Naive thymus-derived CD4-positive, alpha-beta T cell (primary cell): ENCODE data around the gene GRB7. TPM values are rescaled to one million over a fixed set of nuclear protein-coding genes. Genes with fewer than 3 reads are reported as not detected.
"Not testable (repeated sequence)": the region's sequence is repeated elsewhere in the genome, so short reads cannot be mapped to it uniquely, and the experiment has no call there.

Experiments
- ATAC-seq: fragments of 150-1000 bp; cut with Tn5 transposase; 2 replicates; pipeline ENCODE4 v1.10.0; 2021; ENCODE audit warnings: mild to moderate bottlenecking, moderate library complexity
- CTCF ChIA-PET: fragments of 350-600 bp; sonication (Branson Sonifier 250); formaldehyde crosslinking; loops from one replicate; lab custom pipeline; 2021; ENCODE audit warnings: antibody characterized with exemption; lab: Charles Lee
- POLR2A ChIA-PET: fragments of 350-600 bp; sonication (Branson Sonifier 250); formaldehyde crosslinking; loops from one replicate; lab custom pipeline; 2021; ENCODE audit warnings: antibody characterized with exemption, inconsistent platforms; lab: Charles Lee
- DNase-seq, 9 donors: peaks; one replicate each; pipeline versions ENCODE4 v3.0.0 to v3.0.0-alpha.2; 2020 to 2022; ENCODE audit warnings: mixed read lengths in 1 of 9
- H3K27ac ChIP-seq: one replicate; pipeline ENCODE4 v1.7.0; 2013; ENCODE audit warnings: mild to moderate bottlenecking, low read depth, low read length, moderate library complexity
- H3K27me3 ChIP-seq, 2 donors: one replicate each; pipeline ENCODE4 v1.7.0; 2013; ENCODE audit warnings: low read length in 2 of 2, mild to moderate bottlenecking in 2 of 2, moderate library complexity in 2 of 2; ENCODE audit not compliant: control insufficient read depth in 2 of 2, insufficient read depth in 2 of 2
- H3K36me3 ChIP-seq, 3 experiments: 1 replicate in 2 of 3; 2 replicates in 1 of 3; pipeline ENCODE4 v1.7.0; 2013; ENCODE audit warnings: low read length in 3 of 3, mild to moderate bottlenecking in 3 of 3, moderate library complexity in 1 of 3; ENCODE audit not compliant: insufficient read depth in 3 of 3, control insufficient read depth in 2 of 3
- H3K4me1 ChIP-seq, 2 donors: one replicate each; pipeline ENCODE4 v1.7.0; 2013; ENCODE audit warnings: low read length in 2 of 2, mild to moderate bottlenecking in 2 of 2, moderate library complexity in 1 of 2; ENCODE audit not compliant: control insufficient read depth in 2 of 2, insufficient read depth in 2 of 2
- H3K4me3 ChIP-seq: 2 replicates; pipeline ENCODE4 v1.7.0; 2013; ENCODE audit warnings: mild to moderate bottlenecking, low read length
- H3K9me3 ChIP-seq, 3 experiments: 1 replicate in 2 of 3; 2 replicates in 1 of 3; pipeline ENCODE4 v1.7.0; 2013; ENCODE audit warnings: low read length in 3 of 3; ENCODE audit not compliant: control insufficient read depth in 2 of 3
- H3K27ac Mint-ChIP-seq, 9 donors: one replicate each; pipeline ENCODE4 v1.8.0; 2020 to 2022; ENCODE audit warnings: mixed read lengths in 9 of 9, mild to moderate bottlenecking in 8 of 9, moderate library complexity in 5 of 9, inconsistent platforms in 2 of 9
- H3K27me3 Mint-ChIP-seq, 5 donors: one replicate each; pipeline ENCODE4 v1.8.0; 2021 to 2022; ENCODE audit warnings: mixed read lengths in 5 of 5, mild to moderate bottlenecking in 1 of 5
- H3K36me3 Mint-ChIP-seq, 5 donors: one replicate each; pipeline ENCODE4 v1.8.0; 2020 to 2022; ENCODE audit warnings: mixed read lengths in 5 of 5, mild to moderate bottlenecking in 3 of 5, inconsistent platforms in 1 of 5
- H3K4me1 Mint-ChIP-seq, 7 donors: one replicate each; pipeline ENCODE4 v1.8.0; 2020 to 2022; ENCODE audit warnings: mixed read lengths in 7 of 7, mild to moderate bottlenecking in 3 of 7, inconsistent platforms in 1 of 7
- H3K4me3 Mint-ChIP-seq, 10 donors: one replicate each; pipeline ENCODE4 v1.8.0; 2020 to 2022; ENCODE audit warnings: mild to moderate bottlenecking in 10 of 10, mixed read lengths in 10 of 10, moderate library complexity in 6 of 10, inconsistent platforms in 2 of 10
- H3K9me3 Mint-ChIP-seq, 11 donors: one replicate each; pipeline ENCODE4 v1.8.0; 2020 to 2022; ENCODE audit warnings: mixed read lengths in 11 of 11, mild to moderate bottlenecking in 4 of 11, inconsistent platforms in 1 of 11, moderate library complexity in 1 of 11
- intact Hi-C, 2 donors: fragments of 100-400 bp; cut with micrococcal nuclease; formaldehyde crosslinking; loops; one replicate each; pipeline ENCODE4 v1.15.1; 2023
- polyA plus RNA-seq, 2 donors: library from polyadenylated mRNA; unstranded; fragments of 300-500 nt; fragmentation: Illumina TruSeq; gene quantifications; one replicate each; pipeline ENCODE4 v1.2.3, GENCODE V29; 2021
- total RNA-seq, 6 experiments: library from RNA in 5 of 6; stranded (reverse) in 5 of 6; gene quantifications; 1 replicate in 5 of 6; 2 replicates in 1 of 6; pipeline ENCODE4 v1.2.3 and lab custom pipeline; 2021 to 2026

Gene GRB7
- total and polyA plus RNA-seq, 7 experiments from 2014 or later = 0.99 TPM; not detected in 6

DNA sequence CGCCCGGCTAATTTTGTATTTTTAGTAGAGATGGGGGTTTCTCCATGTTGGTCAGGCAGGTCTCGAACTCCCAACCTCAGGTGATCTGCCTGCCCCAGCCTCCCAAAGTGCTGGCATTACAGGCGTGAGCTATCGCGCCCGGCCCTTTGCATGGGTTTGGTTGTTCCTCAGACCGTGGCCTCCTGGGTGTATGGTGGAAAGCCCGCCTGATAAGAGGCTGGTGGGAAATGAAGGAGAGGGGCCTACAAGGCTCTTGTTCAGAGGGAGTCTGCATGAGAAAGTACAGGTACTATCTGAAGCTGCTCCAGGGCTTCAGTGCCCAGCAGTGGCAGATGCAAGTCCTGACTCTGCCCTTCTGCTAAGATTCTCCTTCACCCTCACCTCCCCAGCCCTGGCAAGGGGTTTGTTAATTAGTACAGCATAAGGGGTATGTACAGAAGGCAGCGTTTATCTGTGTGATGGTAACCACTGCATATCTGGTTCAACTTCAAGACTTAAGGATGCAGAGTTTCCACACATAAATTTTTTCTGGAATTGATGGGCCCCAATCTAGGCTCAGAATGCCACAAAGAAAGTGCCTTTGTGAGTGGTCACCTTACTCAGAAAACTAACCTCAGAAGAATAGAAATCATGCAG lies 24.2 kb downstream of the GRB7 start:
- Mint-ChIP-seq H3K27ac (peak overlapping the region in 2 of 9 donors; percentile 40 to 54), H3K36me3 (peaks cover 4 to 39% (median 31%) of the 10 kb centered on the region in 5 donors), H3K4me3 (no peak overlapping the region), H3K27me3 (no peaks in the 10 kb centered on the region), H3K9me3 (no peaks in the 10 kb centered on the region), H3K4me1 (peaks cover 28 to 70% (median 63%) of the 10 kb centered on the region in 7 donors)
- peaks cover 12 to 37% (median 24%) of the 10 kb centered on the region in 3 experiments for H3K36me3 ChIP-seq
- no peaks in the 10 kb centered on the region for H3K27me3 ChIP-seq
- H3K9me3 ChIP-seq = no peaks in the 10 kb centered on the region
- intact Hi-C loops = no loop called here
- CTCF ChIA-PET = interaction anchor here (1.0 kb wide), 1 partner anchor 100 kb away, joined by 5 read pairs; no protein-coding TSS in a partner anchor
- H3K27ac ChIP-seq = no peak overlapping the region
- POLR2A ChIA-PET = interaction anchor here (0.8 to 1.1 kb wide), 4 partner anchors 16 to 105 kb away, joined by 3 to 4 read pairs (median 4); no protein-coding TSS in a partner anchor
- no peak for DNase-seq
- peaks cover 15 to 53% of the 10 kb centered on the region in 2 donors for H3K4me1 ChIP-seq
- ATAC-seq = no peak
- H3K4me3 ChIP-seq = no peak overlapping the region

DNA sequence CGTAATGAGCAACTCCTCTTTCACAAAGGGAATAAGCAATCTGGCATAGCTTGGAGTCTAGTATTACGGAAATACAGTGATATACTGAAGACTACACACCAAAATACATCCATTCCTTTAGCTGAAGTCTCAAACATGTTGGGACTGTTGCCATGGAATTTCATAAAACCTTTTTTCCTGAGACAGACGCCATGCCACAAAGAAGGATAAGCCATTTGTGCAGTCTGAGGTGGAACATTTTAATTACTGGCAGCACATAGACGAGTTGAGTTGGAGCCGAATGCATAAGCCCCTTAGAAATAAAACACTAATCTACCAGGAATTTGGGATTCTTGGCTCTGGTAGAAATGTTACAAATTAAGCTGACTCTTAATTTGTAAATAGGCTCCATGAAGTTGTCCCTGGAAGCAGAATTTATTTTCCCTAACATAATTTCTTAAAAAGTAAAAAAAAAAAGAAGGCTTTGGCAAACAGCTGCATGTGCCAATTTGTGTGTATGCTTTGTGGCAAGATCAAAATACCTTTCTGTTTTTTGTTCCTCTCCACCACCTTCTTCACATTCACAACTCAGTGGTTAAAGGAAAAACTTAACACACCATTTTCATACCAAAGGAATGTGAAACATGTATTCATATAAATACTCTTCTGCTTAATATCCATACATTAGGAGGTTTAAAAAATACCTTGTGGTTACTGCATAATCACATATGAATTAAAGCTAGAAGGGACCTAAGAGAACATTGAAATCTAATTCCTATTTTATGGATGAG lies 25.5 kb downstream of the GRB7 start:
- intact Hi-C loops = no loop called here
- no peaks in the 10 kb centered on the region for H3K27me3 ChIP-seq
- H3K36me3 ChIP-seq = peaks cover 12 to 37% (median 28%) of the 10 kb centered on the region in 3 experiments
- H3K9me3 Mint-ChIP-seq = no peaks in the 10 kb centered on the region
- H3K36me3 Mint-ChIP-seq = peaks cover 6 to 46% (median 40%) of the 10 kb centered on the region in 5 donors
- H3K27ac ChIP-seq = no peak overlapping the region
- peaks cover 12 to 53% of the 10 kb centered on the region in 2 donors for H3K4me1 ChIP-seq
- CTCF ChIA-PET = interaction anchor here (1.0 to 1.2 kb wide), 2 partner anchors 8 to 99 kb away, joined by 4 to 5 read pairs; no protein-coding TSS in a partner anchor
- H3K27me3 Mint-ChIP-seq = no peaks in the 10 kb centered on the region
- ATAC-seq (no peak), DNase-seq (no peak)
- no peak overlapping the region for H3K4me3 ChIP-seq
- POLR2A ChIA-PET = interaction anchor here (0.6 to 3.1 kb wide), 5 partner anchors 8 to 1004 kb away, joined by 4 to 26 read pairs (median 5); no protein-coding TSS in a partner anchor
- peak overlapping the region in 6 of 9 donors; percentile 30 to 70 (median 60) for H3K27ac Mint-ChIP-seq
- H3K9me3 ChIP-seq = no peaks in the 10 kb centered on the region
- peak overlapping the region in 1 of 10 donors; percentile 16 for H3K4me3 Mint-ChIP-seq
- H3K4me1 Mint-ChIP-seq = peaks cover 28 to 70% (median 62%) of the 10 kb centered on the region in 7 donors

DNA sequence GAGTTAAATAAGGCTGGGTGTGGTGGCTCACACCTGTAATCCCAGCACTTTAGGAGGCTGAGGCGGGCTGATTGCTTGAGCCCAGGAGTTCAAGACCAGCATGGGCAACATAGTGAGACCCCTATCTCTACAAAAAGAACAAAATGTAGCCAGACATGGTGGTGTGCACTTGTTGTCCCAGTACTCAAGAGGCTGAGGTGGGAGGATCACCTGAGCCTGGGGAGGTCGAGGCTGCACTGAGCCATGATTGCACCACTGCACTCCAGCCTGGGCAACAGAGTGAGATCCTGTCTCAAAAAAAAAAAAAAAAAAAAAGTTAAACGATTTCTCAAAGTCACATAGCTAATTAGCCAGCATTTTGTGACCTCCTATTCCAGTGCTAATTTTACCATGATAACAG lies 26.4 kb downstream of the GRB7 start:
- H3K27me3 ChIP-seq, H3K4me3 ChIP-seq, ATAC-seq, intact Hi-C loops, H3K4me3 Mint-ChIP-seq, H3K9me3 ChIP-seq, H3K27me3 Mint-ChIP-seq, H3K9me3 Mint-ChIP-seq, H3K27ac ChIP-seq, DNase-seq: not testable (repeated sequence)
- CTCF ChIA-PET = interaction anchor here (0.9 to 1.2 kb wide), 3 partner anchors 9 to 783 kb away, joined by 3 to 4 read pairs (median 3); no protein-coding TSS in a partner anchor
- Histone ChIP-seq H3K4me1 (peaks cover 20 to 53% of the 10 kb centered on the region in 2 donors), H3K36me3 (peaks cover 12 to 37% (median 30%) of the 10 kb centered on the region in 3 experiments)
- peaks cover 30 to 70% (median 62%) of the 10 kb centered on the region in 7 donors for H3K4me1 Mint-ChIP-seq
- POLR2A ChIA-PET = interaction anchor here (0.6 to 3.1 kb wide), 4 partner anchors 9 to 216 kb away, joined by 3 to 26 read pairs (median 6); partner anchors contain the start of gene PSMD3
- H3K27ac Mint-ChIP-seq = peak overlapping the region in 1 of 9 donors; percentile 88
- H3K36me3 Mint-ChIP-seq = peaks cover 12 to 53% (median 45%) of the 10 kb centered on the region in 5 donors

DNA sequence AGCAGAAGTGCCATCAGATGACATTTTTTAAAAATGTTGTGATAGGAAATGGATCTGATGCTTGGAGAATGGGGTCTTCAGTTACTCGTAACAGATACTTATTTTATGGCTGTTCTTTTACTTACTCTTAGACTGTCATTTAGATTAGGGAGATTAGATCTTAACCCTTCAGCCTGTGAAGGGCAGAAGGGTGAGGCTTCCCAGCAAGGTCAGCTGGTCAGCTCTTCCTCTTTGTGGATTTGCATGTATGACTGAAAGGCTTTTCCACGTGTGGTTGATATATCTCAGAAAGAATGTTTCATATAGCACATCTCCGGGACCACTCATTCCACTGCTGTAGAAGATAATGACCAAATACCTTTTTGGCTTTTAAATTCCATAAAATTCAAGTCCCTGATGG lies 27.4 kb downstream of the GRB7 start:
- DNase-seq (no peak), ATAC-seq (no peak)
- POLR2A ChIA-PET = interaction anchor here (0.6 to 3.1 kb wide), 3 partner anchors 10 to 174 kb away, joined by 3 to 26 read pairs (median 5); no protein-coding TSS in a partner anchor
- Mint-ChIP-seq H3K9me3 (no peaks in the 10 kb centered on the region), H3K4me3 (peak overlapping the region in 1 of 10 donors; percentile 17), H3K27me3 (no peaks in the 10 kb centered on the region), H3K36me3 (peaks cover 12 to 53% (median 46%) of the 10 kb centered on the region in 5 donors), H3K27ac (peak overlapping the region in 6 of 9 donors; percentile 14 to 95 (median 84)), H3K4me1 (peaks cover 37 to 72% (median 68%) of the 10 kb centered on the region in 7 donors)
- H3K4me3 ChIP-seq = no peak overlapping the region
- H3K27me3 ChIP-seq = no peaks in the 10 kb centered on the region
- H3K9me3 ChIP-seq = no peaks in the 10 kb centered on the region
- CTCF ChIA-PET = interaction anchor here (0.9 kb wide), 2 partner anchors 23 to 784 kb away, joined by 3 read pairs; no protein-coding TSS in a partner anchor
- intact Hi-C loops = no loop called here
- peaks cover 30 to 55% of the 10 kb centered on the region in 2 donors for H3K4me1 ChIP-seq
- H3K27ac ChIP-seq = no peak overlapping the region
- peaks cover 12 to 37% (median 30%) of the 10 kb centered on the region in 3 experiments for H3K36me3 ChIP-seq

DNA sequence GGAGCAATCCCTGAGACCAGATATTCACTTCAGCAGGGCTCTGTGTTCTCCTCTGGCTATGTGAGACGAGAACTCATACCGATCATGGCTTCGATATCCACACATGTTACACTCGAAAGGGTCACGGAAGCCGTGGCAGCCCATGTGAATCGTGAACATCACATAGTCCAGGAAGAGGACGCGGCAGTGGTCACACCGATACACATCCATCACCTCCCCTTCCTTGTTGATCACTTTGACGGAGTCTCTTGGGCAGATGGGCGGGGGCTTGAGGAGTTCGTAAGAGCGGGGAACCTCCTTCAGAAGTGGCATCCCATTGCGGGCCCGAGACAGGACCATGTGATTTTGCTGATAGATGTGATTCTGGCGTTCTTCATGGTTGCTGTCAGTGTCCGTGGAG lies 28.0 kb downstream of the GRB7 start:
- ATAC-seq = no peak
- H3K27me3 Mint-ChIP-seq = no peaks in the 10 kb centered on the region
- no peak overlapping the region for H3K4me3 Mint-ChIP-seq
- peak overlapping the region in 8 of 9 donors; percentile 13 to 95 (median 84) for H3K27ac Mint-ChIP-seq
- ChIA-PET CTCF (interaction anchor here (1.2 kb wide), 1 partner anchor 10 kb away, joined by 4 read pairs; no protein-coding TSS in a partner anchor), POLR2A (interaction anchor here (0.6 to 3.1 kb wide), 4 partner anchors 8 to 174 kb away, joined by 3 to 26 read pairs (median 4); no protein-coding TSS in a partner anchor)
- no peaks in the 10 kb centered on the region for H3K9me3 ChIP-seq
- H3K4me1 Mint-ChIP-seq = peaks cover 42 to 78% (median 74%) of the 10 kb centered on the region in 7 donors
- intact Hi-C loops = no loop called here
- H3K27me3 ChIP-seq = no peaks in the 10 kb centered on the region
- H3K4me3 ChIP-seq = no peak overlapping the region
- H3K36me3 Mint-ChIP-seq = peaks cover 12 to 55% (median 46%) of the 10 kb centered on the region in 5 donors
- peak overlapping the region; percentile 3 for H3K27ac ChIP-seq
- peaks cover 36 to 61% of the 10 kb centered on the region in 2 donors for H3K4me1 ChIP-seq
- DNase-seq = no peak
- peaks cover 12 to 37% (median 30%) of the 10 kb centered on the region in 3 experiments for H3K36me3 ChIP-seq
- no peaks in the 10 kb centered on the region for H3K9me3 Mint-ChIP-seq

DNA sequence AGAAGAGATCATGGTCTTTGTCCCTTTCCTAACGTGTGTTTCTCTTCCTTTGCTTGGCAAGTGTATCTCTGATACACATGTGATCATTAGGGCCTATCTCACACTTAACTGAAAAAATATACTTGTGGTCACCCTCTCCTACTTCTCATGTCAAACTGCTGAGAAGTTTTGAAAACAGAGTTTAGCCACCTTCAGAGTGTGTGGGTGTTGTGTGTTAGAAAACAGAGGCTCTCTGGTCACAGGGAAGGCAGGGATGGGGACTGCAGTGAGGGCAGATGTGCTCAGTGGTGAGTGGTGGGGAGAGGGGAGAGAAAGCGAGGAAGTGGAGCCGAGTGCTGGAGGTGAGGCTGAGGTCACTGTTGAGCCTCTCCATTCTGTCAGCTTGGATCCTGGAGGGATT lies 29.4 kb downstream of the GRB7 start:
- ChIA-PET CTCF (interaction anchor here (0.6 to 1.2 kb wide), 2 partner anchors 12 to 143 kb away, joined by 3 to 4 read pairs; no protein-coding TSS in a partner anchor), POLR2A (interaction anchor here (0.9 to 1.8 kb wide), 3 partner anchors 10 to 94 kb away, joined by 3 to 5 read pairs (median 4); no protein-coding TSS in a partner anchor)
- H3K4me3 Mint-ChIP-seq = peak overlapping the region in 2 of 10 donors; percentile 8 to 58
- peak overlapping the region; percentile 48 to 96 (median 90) for H3K27ac Mint-ChIP-seq
- no peak overlapping the region for H3K4me3 ChIP-seq
- peaks cover 12 to 60% (median 49%) of the 10 kb centered on the region in 5 donors for H3K36me3 Mint-ChIP-seq
- no peaks in the 10 kb centered on the region for H3K9me3 ChIP-seq
- H3K27me3 ChIP-seq = no peaks in the 10 kb centered on the region
- DNase-seq (no peak), ATAC-seq (no peak)
- peaks cover 53 to 86% (median 82%) of the 10 kb centered on the region in 7 donors for H3K4me1 Mint-ChIP-seq
- no peaks in the 10 kb centered on the region for H3K27me3 Mint-ChIP-seq
- peak overlapping the region; percentile 38 for H3K27ac ChIP-seq
- H3K36me3 ChIP-seq = peaks cover 12 to 34% (median 30%) of the 10 kb centered on the region in 3 experiments
- peaks cover 50 to 75% of the 10 kb centered on the region in 2 donors for H3K4me1 ChIP-seq
- no peaks in the 10 kb centered on the region for H3K9me3 Mint-ChIP-seq
- intact Hi-C loops = no loop called here
